OCI-LY1 (cell line): ENCODE results near the gene ZNF74.
"Not testable (repeated sequence)": the region's sequence is repeated elsewhere in the genome, so short reads cannot be mapped to it uniquely, and the experiment has no call there.

Experiments used
- H2AFZ ChIP-seq: fragments of 200-600 bp; sonication (generic), shearing (Covaris generic); 2 replicates; pipeline ENCODE4 v1.6.0; 2014; ENCODE audit warnings: antibody characterized with exemption, mild to moderate bottlenecking, low read length
- H3F3A ChIP-seq: fragments of 200-600 bp; sonication (generic), shearing (Covaris generic); 2 replicates; pipeline ENCODE4 v1.6.0; 2014; ENCODE audit warnings: mild to moderate bottlenecking, antibody characterized with exemption, low read length, moderate library complexity; ENCODE audit not compliant: insufficient read depth
- H3K27ac ChIP-seq: fragments of 200-600 bp; sonication (generic); 2 replicates; pipeline ENCODE4 v1.5.1; 2014; ENCODE audit warnings: low read length, mixed run types, mild to moderate bottlenecking, low read depth; ENCODE audit not compliant: poor library complexity, severe bottlenecking
- H3K27me3 ChIP-seq: fragments of 200-600 bp; sonication (generic); 2 replicates; pipeline ENCODE4 v1.6.0; 2014; ENCODE audit warnings: antibody characterized with exemption, mild to moderate bottlenecking, low read length, moderate library complexity; ENCODE audit not compliant: insufficient read depth
- H3K36me3 ChIP-seq: fragments of 200-600 bp; sonication (generic); 2 replicates; pipeline ENCODE4 v1.6.1; 2014; ENCODE audit warnings: mild to moderate bottlenecking, antibody characterized with exemption, low read length, moderate library complexity, mixed read lengths; ENCODE audit not compliant: insufficient read depth
- H3K4me1 ChIP-seq: fragments of 200-600 bp; sonication (generic); 2 replicates; pipeline ENCODE4 v1.5.1; 2014; ENCODE audit warnings: mild to moderate bottlenecking, low read length, moderate library complexity; ENCODE audit not compliant: insufficient read depth, severe bottlenecking
- H3K4me2 ChIP-seq: fragments of 200-600 bp; sonication (generic), shearing (Covaris generic); 2 replicates; pipeline ENCODE4 v1.6.1; 2014; ENCODE audit warnings: low read length
- H3K4me3 ChIP-seq: fragments of 200-600 bp; sonication (generic); 2 replicates; pipeline ENCODE4 v1.5.1; 2014; ENCODE audit warnings: low read length, low read depth, mild to moderate bottlenecking, mixed read lengths; ENCODE audit not compliant: poor library complexity, severe bottlenecking
- H3K79me2 ChIP-seq: fragments of 200-600 bp; shearing (Covaris generic); 2 replicates; pipeline ENCODE4 v1.6.1; 2016; ENCODE audit warnings: mixed run types, low read length, mixed read lengths; ENCODE audit not compliant: insufficient read depth
- H3K9ac ChIP-seq: fragments of 200-600 bp; sonication (generic), shearing (Covaris generic); 2 replicates; pipeline ENCODE4 v1.6.1; 2014; ENCODE audit warnings: mild to moderate bottlenecking, low read length, mixed read lengths
- H3K9me2 ChIP-seq: fragments of 200-600 bp; sonication (generic), shearing (Covaris generic); 2 replicates; pipeline ENCODE4 v1.6.1; 2014; ENCODE audit warnings: low read depth, mild to moderate bottlenecking, low read length, mixed read lengths
- H3K9me3 ChIP-seq: fragments of 200-600 bp; shearing (Covaris generic); 2 replicates; pipeline ENCODE4 v1.6.1; 2014; ENCODE audit warnings: low read length, mixed read lengths
- H4K20me1 ChIP-seq: fragments of 200-600 bp; sonication (generic), shearing (Covaris generic); 2 replicates; pipeline ENCODE4 v1.6.0; 2016; ENCODE audit warnings: mild to moderate bottlenecking, low read length; ENCODE audit not compliant: insufficient read depth
- EZH2 ChIP-seq: fragments of 200-600 bp; sonication (generic), shearing (Covaris generic); IDR thresholded peaks from 2 replicates; pipeline ENCODE4 v1.8.0; 2017; ENCODE audit warnings: borderline replicate concordance, mixed run types, mild to moderate bottlenecking, antibody characterized with exemption, low read length, moderate library complexity, mixed read lengths
- TF ChIP-seq, protein P1 (sequence below): fragments of 200-600 bp; sonication (generic), shearing (Covaris generic); IDR thresholded peaks from 2 replicates; pipeline ENCODE4 v1.5.1; 2017; ENCODE audit warnings: mild to moderate bottlenecking, antibody characterized with exemption, low read length, moderate library complexity, mixed read lengths

Gene ZNF74

GRCh38 chr22:20389288-20389687 lies 4.7 kb upstream of the ZNF74 start:
- TF ChIP-seq, protein P1, sequence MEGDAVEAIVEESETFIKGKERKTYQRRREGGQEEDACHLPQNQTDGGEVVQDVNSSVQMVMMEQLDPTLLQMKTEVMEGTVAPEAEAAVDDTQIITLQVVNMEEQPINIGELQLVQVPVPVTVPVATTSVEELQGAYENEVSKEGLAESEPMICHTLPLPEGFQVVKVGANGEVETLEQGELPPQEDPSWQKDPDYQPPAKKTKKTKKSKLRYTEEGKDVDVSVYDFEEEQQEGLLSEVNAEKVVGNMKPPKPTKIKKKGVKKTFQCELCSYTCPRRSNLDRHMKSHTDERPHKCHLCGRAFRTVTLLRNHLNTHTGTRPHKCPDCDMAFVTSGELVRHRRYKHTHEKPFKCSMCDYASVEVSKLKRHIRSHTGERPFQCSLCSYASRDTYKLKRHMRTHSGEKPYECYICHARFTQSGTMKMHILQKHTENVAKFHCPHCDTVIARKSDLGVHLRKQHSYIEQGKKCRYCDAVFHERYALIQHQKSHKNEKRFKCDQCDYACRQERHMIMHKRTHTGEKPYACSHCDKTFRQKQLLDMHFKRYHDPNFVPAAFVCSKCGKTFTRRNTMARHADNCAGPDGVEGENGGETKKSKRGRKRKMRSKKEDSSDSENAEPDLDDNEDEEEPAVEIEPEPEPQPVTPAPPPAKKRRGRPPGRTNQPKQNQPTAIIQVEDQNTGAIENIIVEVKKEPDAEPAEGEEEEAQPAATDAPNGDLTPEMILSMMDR: no peak
- no peak for TF ChIP-seq EZH2
- Histone ChIP-seq H3K4me3 (no peak overlapping the region), H3K36me3 (no peaks in the 10 kb centered on the region), H3K9me2 (no peaks in the 10 kb centered on the region), H3K9me3 (no peaks in the 10 kb centered on the region), H3K27me3 (no peaks in the 10 kb centered on the region; the same call in 1 of the 2 replicates), H3K4me2 (no peak overlapping the region), H3K4me1 (no peaks in the 10 kb centered on the region), H3K9ac (no peak overlapping the region), H3K27ac (no peak overlapping the region), H3K79me2 (no peaks in the 10 kb centered on the region), H2AFZ (no peak overlapping the region), H4K20me1 (no peaks in the 10 kb centered on the region), H3F3A (no peaks in the 10 kb centered on the region)

GRCh38 chr22:20390394-20390907 lies 3.5 kb upstream of the ZNF74 start:
- no peak overlapping the region for H3K27ac ChIP-seq
- no peaks in the 10 kb centered on the region for H3K4me1 ChIP-seq
- H3K79me2 ChIP-seq: no peaks in the 10 kb centered on the region
- H3K27me3 ChIP-seq: no peaks in the 10 kb centered on the region; the same call in 1 of the 2 replicates
- no peak overlapping the region for H3K4me3 ChIP-seq
- no peak overlapping the region for H2AFZ ChIP-seq
- no peaks in the 10 kb centered on the region for H3F3A ChIP-seq
- H3K4me2 ChIP-seq: no peak overlapping the region
- no peak for TF ChIP-seq EZH2
- TF ChIP-seq, protein P1: no peak
- H4K20me1 ChIP-seq: no peaks in the 10 kb centered on the region
- H3K9me3 ChIP-seq: no peaks in the 10 kb centered on the region
- H3K9me2 ChIP-seq: no peaks in the 10 kb centered on the region
- H3K9ac ChIP-seq: no peak overlapping the region
- H3K36me3 ChIP-seq: no peaks in the 10 kb centered on the region

- no peaks in the 10 kb centered on the region for H3F3A ChIP-seq
- no peaks in the 10 kb centered on the region; the same call in 1 of the 2 replicates for H3K27me3 ChIP-seq
- H3K9ac ChIP-seq: no peak overlapping the region
- TF ChIP-seq, protein P1: no peak
- no peak for TF ChIP-seq EZH2
- no peaks in the 10 kb centered on the region for H3K9me3 ChIP-seq
- H3K79me2 ChIP-seq: no peaks in the 10 kb centered on the region
- no peaks in the 10 kb centered on the region for H3K36me3 ChIP-seq
- no peak overlapping the region for H3K4me2 ChIP-seq
- H3K4me1 ChIP-seq: no peaks in the 10 kb centered on the region
- H2AFZ ChIP-seq: no peak overlapping the region
- H3K4me3 ChIP-seq: no peak overlapping the region
- H3K27ac ChIP-seq: no peak overlapping the region
- H3K9me2 ChIP-seq: no peaks in the 10 kb centered on the region
- no peaks in the 10 kb centered on the region for H4K20me1 ChIP-seq
These were observed 2.7 kb upstream of the ZNF74 start for GRCh38 chr22:20391222-20391621.

- H3K9me2 ChIP-seq, H3K4me2 ChIP-seq, H3K36me3 ChIP-seq, H3F3A ChIP-seq, H3K27me3 ChIP-seq, H3K4me1 ChIP-seq, H3K9me3 ChIP-seq, H3K4me3 ChIP-seq, H3K9ac ChIP-seq, H3K79me2 ChIP-seq, H4K20me1 ChIP-seq, H3K27ac ChIP-seq, H2AFZ ChIP-seq: not testable (repeated sequence)
These were observed 1.5 kb upstream of the ZNF74 start for GRCh38 chr22:20392365-20392881.
